Activated T-helper 2 cell treated with anti-CD3 and anti-CD28 coated beads, Interferon-gamma antibody, Interleukin-2, Interleukin-4, amounts not matched to agents 10 μg/mL and 5 μg/mL and 100 μg/mL, durations not matched to agents 14 hours and 24 hours and 36 hours (primary cell): Measurements from ENCODE around the gene ACACA. TPM values are rescaled to one million over a fixed set of nuclear protein-coding genes. Genes with fewer than 3 reads are reported as not detected.

ENCODE experiments used
- DNase-seq: peaks from one replicate; pipeline ENCODE4 v3.0.0; 2021; ENCODE audit warnings: low spot score
- H3K27ac Mint-ChIP-seq: one replicate; pipeline ENCODE4 v1.8.0; 2021; ENCODE audit warnings: mixed read lengths
- H3K27me3 Mint-ChIP-seq: one replicate; pipeline ENCODE4 v1.8.0; 2021; ENCODE audit warnings: low read depth, mixed read lengths
- H3K36me3 Mint-ChIP-seq: one replicate; pipeline ENCODE4 v1.8.0; 2021; ENCODE audit warnings: low read depth, mixed read lengths
- H3K4me1 Mint-ChIP-seq: one replicate; pipeline ENCODE4 v1.8.0; 2021; ENCODE audit warnings: low read depth, mixed read lengths
- H3K4me3 Mint-ChIP-seq: one replicate; pipeline ENCODE4 v1.8.0; 2021; ENCODE audit warnings: low read depth, mild to moderate bottlenecking, moderate library complexity, mixed read lengths
- H3K9me3 Mint-ChIP-seq: one replicate; pipeline ENCODE4 v1.8.0; 2021; ENCODE audit warnings: mixed read lengths
- intact Hi-C: fragments of 100-400 bp; cut with micrococcal nuclease; formaldehyde crosslinking; loops from one replicate; pipeline ENCODE4 v1.15.1; 2023
- total RNA-seq: library from RNA; stranded (reverse); gene quantifications from 2 replicates; pipeline ENCODE4 v1.2.3, GENCODE V29; 2022

The ACACA gene
- total RNA-seq, 1 donor from 2014 or later = 109 TPM

DNA sequence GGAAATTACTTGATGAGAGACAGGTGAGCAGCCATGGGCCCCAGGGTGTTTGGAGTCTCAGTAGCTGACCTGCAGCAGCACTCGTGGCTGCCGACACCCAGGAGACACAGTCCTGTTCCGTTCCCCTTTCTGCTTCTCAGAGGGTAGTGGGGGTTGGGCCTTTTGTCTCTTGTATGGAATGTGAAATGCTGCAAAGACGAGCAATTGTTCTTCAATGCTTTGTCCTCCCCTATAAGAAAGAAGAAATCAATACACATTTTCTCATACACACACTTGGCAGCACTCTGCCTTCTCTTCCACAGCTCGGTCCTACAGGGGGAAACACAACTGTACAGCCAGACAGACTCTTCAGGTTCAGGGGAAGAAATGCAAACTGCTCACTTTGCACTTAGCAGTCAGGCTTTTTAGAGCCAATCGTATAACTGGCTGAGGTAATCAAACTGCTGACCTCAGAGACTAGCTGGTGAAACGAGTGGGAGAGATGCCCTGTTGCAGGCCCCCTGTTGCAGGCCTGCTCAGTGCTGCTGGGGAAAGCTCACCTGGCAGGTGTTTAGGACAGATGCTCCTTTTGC is 361.2 kb downstream of the ACACA start:
- intact Hi-C loops = no loop called here
- Mint-ChIP-seq H3K27me3 (no peaks in the 10 kb centered on the region), H3K4me3 (no peak overlapping the region), H3K36me3 (peaks cover 13% of the 10 kb centered on the region), H3K27ac (no peak overlapping the region), H3K9me3 (no peaks in the 10 kb centered on the region), H3K4me1 (peaks cover 12% of the 10 kb centered on the region)
- DNase-seq = no peak

DNA sequence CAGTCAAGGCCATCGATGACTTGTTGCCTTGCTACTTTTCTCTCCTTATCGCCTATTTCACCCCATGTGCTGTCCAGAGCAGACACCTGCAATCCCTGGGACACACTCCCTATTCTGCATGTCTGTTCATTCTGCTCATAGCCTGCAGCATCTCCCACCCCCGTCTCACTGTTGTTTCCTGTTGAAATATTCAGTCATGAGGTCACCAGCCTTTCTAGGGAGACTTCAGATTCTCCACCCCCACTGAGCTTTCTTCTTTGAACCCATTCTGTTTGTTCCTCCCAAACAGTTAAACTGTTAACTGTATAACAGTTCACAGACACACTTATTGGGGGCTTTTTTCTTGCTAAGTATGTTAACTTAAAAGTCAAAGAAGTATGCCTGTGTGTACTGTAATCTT is 363.4 kb downstream of the ACACA start:
- H3K27ac Mint-ChIP-seq = no peak overlapping the region
- H3K27me3 Mint-ChIP-seq = no peaks in the 10 kb centered on the region
- peaks cover 13% of the 10 kb centered on the region for H3K4me1 Mint-ChIP-seq
- no peaks in the 10 kb centered on the region for H3K9me3 Mint-ChIP-seq
- intact Hi-C loops = no loop called here
- H3K4me3 Mint-ChIP-seq = no peak overlapping the region
- H3K36me3 Mint-ChIP-seq = peaks cover 24% of the 10 kb centered on the region
- DNase-seq = no peak

DNA sequence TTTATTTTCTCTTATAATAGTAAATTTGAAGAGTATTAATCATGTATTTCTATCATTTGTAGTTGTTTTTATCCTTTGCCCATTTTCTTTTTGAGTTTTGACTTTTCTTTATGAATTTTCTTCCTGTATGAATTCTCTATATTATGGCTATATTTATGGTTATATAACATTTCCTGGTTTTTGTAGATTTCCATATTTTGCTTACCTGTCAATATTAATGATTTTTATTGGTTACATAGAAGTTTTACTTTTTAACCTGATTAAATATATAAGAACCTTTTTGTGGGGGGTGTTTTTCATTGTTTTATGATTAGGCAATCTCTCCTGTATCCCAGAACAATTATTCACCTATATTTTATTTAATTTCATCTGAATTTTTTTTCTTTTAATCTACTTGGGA is 364.7 kb downstream of the ACACA start:
- peaks cover 6% of the 10 kb centered on the region for H3K4me1 Mint-ChIP-seq
- intact Hi-C loops = no loop called here
- peaks cover 28% of the 10 kb centered on the region for H3K36me3 Mint-ChIP-seq
- H3K4me3 Mint-ChIP-seq = no peak overlapping the region
- no peaks in the 10 kb centered on the region for H3K27me3 Mint-ChIP-seq
- H3K27ac Mint-ChIP-seq = no peak overlapping the region
- H3K9me3 Mint-ChIP-seq = no peaks in the 10 kb centered on the region
- no peak for DNase-seq

DNA sequence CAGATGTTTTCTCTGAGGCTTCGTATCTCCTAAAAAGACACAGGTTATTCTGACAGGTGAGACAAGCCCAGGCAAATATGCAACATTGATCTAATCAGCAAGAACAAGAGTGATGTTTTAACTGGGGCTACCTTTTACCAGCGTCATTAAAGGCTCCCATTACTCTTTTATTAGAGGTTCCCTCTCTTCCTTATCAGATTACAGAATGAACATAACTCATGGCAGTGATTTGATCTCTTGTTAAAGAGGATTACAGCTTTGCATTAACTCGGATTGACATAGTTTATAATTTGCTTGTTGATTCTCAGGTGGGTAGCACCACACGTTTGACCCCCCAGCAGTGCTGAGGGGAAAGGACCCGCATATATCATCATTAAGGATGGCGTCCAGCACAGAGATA is 367.4 kb downstream of the ACACA start:
- Mint-ChIP-seq H3K27me3 (no peaks in the 10 kb centered on the region), H3K4me1 (peaks cover 6% of the 10 kb centered on the region), H3K27ac (no peak overlapping the region), H3K36me3 (peaks cover 37% of the 10 kb centered on the region), H3K9me3 (no peaks in the 10 kb centered on the region), H3K4me3 (no peak overlapping the region)
- intact Hi-C loops = no loop called here
- DNase-seq = no peak

DNA sequence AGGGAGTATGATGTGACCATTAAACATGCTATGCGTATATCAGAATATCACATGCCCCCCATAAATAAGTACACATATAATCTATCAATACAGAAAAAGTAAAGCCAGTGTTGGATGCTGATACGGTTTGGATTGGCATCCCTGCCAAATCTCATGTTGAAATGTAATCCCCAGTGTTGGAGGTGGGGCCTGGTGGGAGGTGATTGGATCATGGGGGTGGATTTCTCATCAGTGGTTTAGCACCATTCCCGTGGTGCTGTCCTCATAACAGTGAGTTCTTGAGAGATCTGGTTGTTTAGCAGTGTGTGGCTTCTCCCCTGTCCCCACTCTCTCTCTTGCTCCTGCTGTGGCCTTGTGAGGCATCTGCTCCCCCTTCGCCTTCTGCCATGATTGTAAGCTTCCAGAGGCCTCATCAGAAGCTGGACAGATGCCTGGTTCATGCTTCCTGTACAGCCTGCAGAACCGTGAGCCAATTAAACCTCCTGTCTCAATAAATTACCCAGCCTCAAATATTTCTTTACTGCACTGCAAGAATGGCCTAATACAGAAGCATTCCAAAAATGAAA is 369.0 kb downstream of the ACACA start:
- Mint-ChIP-seq H3K4me1 (peaks cover 1% of the 10 kb centered on the region), H3K4me3 (no peak overlapping the region), H3K27ac (no peak overlapping the region), H3K27me3 (no peaks in the 10 kb centered on the region), H3K36me3 (peaks cover 33% of the 10 kb centered on the region), H3K9me3 (no peaks in the 10 kb centered on the region)
- no peak for DNase-seq
- intact Hi-C loops = no loop called here

Other genes starting within 250 kb of the ACACA start
- not detected in 2 replicates for gene C17orf78, start 30.9 kb downstream of the ACACA start, total RNA-seq
- 34.3 and 34.6 TPM in 2 replicates for gene TADA2A, start 50 bp upstream of the ACACA start, total RNA-seq
- gene DUSP14, start 83.1 kb upstream of the ACACA start, total RNA-seq = 19.5 and 21.0 TPM in 2 replicates
- gene SYNRG, start 202.6 kb upstream of the ACACA start, total RNA-seq = 38.1 and 43.7 TPM in 2 replicates
- gene DDX52, start 236.6 kb upstream of the ACACA start, total RNA-seq = 43.4 and 46.9 TPM in 2 replicates